MCF 10A (cell line): ENCODE data around the gene PTTG1IP2. TPM values are rescaled to one million over a fixed set of nuclear protein-coding genes. Genes with fewer than 3 reads are reported as not detected.

Experiments
- BruUV-seq: library from RNA; stranded (reverse); fragments of 400-500 nt; replicated peaks from 2 replicates; lab custom pipeline; 2021; lab: Mats Ljungman, UMichigan
- CTCF ChIA-PET: fragments of 300-600 bp; sonication (Branson Sonifier 250); formaldehyde crosslinking; extraction: SDS; loops from one replicate; lab custom pipeline; 2021; ENCODE audit warnings: antibody characterized with exemption, inconsistent platforms; lab: Yijun Ruan, JAX
- POLR2A ChIA-PET: fragments of 300-600, 350-650 bp; sonication (Branson Sonifier 250); formaldehyde crosslinking; extraction: SDS; loops from one replicate; lab custom pipeline; 2020; ENCODE audit warnings: antibody characterized with exemption, inconsistent platforms; lab: Yijun Ruan, JAX
- DNase-seq: peaks from one replicate; pipeline ENCODE4 v3.0.0-alpha.2; 2018; ENCODE audit not compliant: unreplicated experiment
- H3K27ac Mint-ChIP-seq: one replicate; pipeline ENCODE4 v1.8.0; 2022; ENCODE audit warnings: mild to moderate bottlenecking, low read depth, mixed read lengths; ENCODE audit not compliant: unreplicated experiment
- H3K27me3 Mint-ChIP-seq: one replicate; pipeline ENCODE4 v1.8.0; 2022; ENCODE audit warnings: mixed read lengths; ENCODE audit not compliant: insufficient read depth, unreplicated experiment
- H3K36me3 Mint-ChIP-seq: one replicate; pipeline ENCODE4 v1.8.0; 2022; ENCODE audit warnings: mild to moderate bottlenecking, moderate library complexity, mixed read lengths; ENCODE audit not compliant: insufficient read depth, unreplicated experiment
- H3K4me1 Mint-ChIP-seq: one replicate; pipeline ENCODE4 v1.8.0; 2022; ENCODE audit warnings: mixed read lengths; ENCODE audit not compliant: insufficient read depth, unreplicated experiment
- H3K4me3 Mint-ChIP-seq: one replicate; pipeline ENCODE4 v1.8.0; 2022; ENCODE audit warnings: mild to moderate bottlenecking, moderate library complexity, mixed read lengths; ENCODE audit not compliant: unreplicated experiment
- H3K9me3 Mint-ChIP-seq: one replicate; pipeline ENCODE4 v1.8.0; 2022; ENCODE audit warnings: mixed read lengths; ENCODE audit not compliant: unreplicated experiment
- intact Hi-C: fragments of 100-400 bp; cut with micrococcal nuclease; formaldehyde crosslinking; loops from 2 replicates; pipeline ENCODE4 v1.14.1; 2022
- total RNA-seq: library from RNA; stranded (reverse); gene quantifications from 2 replicates; pipeline ENCODE4 v1.2.3, GENCODE V29; 2022
- TF ChIP-seq, protein P1 (sequence below): fragments of 200-600 bp; IDR thresholded peaks from one replicate; pipeline ENCODE4 v1.8.0; 2022; ENCODE audit warnings: antibody characterized with exemption, mild to moderate bottlenecking; ENCODE audit not compliant: unreplicated experiment

The PTTG1IP2 gene
- total RNA-seq, 1 experiment from 2014 or later: not detected

DNA sequence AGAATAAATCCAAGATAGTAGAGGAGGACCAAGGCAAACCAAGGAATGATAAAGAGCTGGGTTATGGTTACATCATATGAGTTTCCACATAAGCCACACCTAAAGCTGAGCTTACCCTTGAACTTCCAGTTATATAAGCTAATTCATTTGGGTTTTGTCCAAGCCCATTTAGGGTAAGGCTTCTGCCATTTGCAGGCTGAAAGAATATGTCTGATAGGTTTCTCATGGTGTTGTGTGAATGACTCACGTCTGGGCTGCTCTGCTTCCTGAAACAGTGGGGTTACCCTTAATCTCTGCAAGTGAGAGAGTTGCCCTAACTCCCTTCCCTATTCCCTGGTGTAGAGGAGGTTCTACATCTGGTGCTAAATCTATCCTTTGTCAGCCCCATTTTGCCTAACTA lies 60.8 kb downstream of the PTTG1IP2 start:
- H3K36me3 Mint-ChIP-seq: no peaks in the 10 kb centered on the region
- H3K27ac Mint-ChIP-seq: peak overlapping the region; percentile 42
- no peaks in the 10 kb centered on the region for H3K9me3 Mint-ChIP-seq
- peaks cover 10% of the 10 kb centered on the region for H3K4me1 Mint-ChIP-seq
- intact Hi-C loops: no loop called here
- TF ChIP-seq, protein P1, sequence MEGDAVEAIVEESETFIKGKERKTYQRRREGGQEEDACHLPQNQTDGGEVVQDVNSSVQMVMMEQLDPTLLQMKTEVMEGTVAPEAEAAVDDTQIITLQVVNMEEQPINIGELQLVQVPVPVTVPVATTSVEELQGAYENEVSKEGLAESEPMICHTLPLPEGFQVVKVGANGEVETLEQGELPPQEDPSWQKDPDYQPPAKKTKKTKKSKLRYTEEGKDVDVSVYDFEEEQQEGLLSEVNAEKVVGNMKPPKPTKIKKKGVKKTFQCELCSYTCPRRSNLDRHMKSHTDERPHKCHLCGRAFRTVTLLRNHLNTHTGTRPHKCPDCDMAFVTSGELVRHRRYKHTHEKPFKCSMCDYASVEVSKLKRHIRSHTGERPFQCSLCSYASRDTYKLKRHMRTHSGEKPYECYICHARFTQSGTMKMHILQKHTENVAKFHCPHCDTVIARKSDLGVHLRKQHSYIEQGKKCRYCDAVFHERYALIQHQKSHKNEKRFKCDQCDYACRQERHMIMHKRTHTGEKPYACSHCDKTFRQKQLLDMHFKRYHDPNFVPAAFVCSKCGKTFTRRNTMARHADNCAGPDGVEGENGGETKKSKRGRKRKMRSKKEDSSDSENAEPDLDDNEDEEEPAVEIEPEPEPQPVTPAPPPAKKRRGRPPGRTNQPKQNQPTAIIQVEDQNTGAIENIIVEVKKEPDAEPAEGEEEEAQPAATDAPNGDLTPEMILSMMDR: no peak
- no peak overlapping the region for H3K4me3 Mint-ChIP-seq
- DNase-seq: peak; percentile 79
- ChIA-PET CTCF (interaction anchor here (0.9 kb wide), 2 partner anchors 11 to 75 kb away, joined by 3 to 5 read pairs; no protein-coding TSS in a partner anchor), POLR2A (interaction anchor here (0.6 to 1.2 kb wide), 2 partner anchors 11 to 20 kb away, joined by 3 read pairs; no protein-coding TSS in a partner anchor)
- BruUV-seq: no TSS peak
- no peaks in the 10 kb centered on the region for H3K27me3 Mint-ChIP-seq

GRCh38 chr7:90532231-90532929 lies 62.9 kb downstream of the PTTG1IP2 start:
- no peaks in the 10 kb centered on the region for H3K36me3 Mint-ChIP-seq
- intact Hi-C loops: no loop called here
- DNase-seq: no peak
- no peaks in the 10 kb centered on the region for H3K27me3 Mint-ChIP-seq
- ChIA-PET POLR2A (interaction anchor here (0.9 kb wide), 1 partner anchor 13 kb away, joined by 3 read pairs; no protein-coding TSS in a partner anchor), CTCF (interaction anchor here (0.6 to 4.8 kb wide), 5 partner anchors 20 to 487 kb away, joined by 3 to 22 read pairs (median 4); no protein-coding TSS in a partner anchor)
- H3K9me3 Mint-ChIP-seq: no peaks in the 10 kb centered on the region
- no TSS peak for BruUV-seq
- no peak overlapping the region for H3K4me3 Mint-ChIP-seq
- TF ChIP-seq, protein P1: no peak
- no peak overlapping the region for H3K27ac Mint-ChIP-seq
- peaks cover 10% of the 10 kb centered on the region for H3K4me1 Mint-ChIP-seq

- Mint-ChIP-seq H3K36me3 (no peaks in the 10 kb centered on the region), H3K9me3 (no peaks in the 10 kb centered on the region), H3K27ac (no peak overlapping the region), H3K4me3 (no peak overlapping the region), H3K27me3 (no peaks in the 10 kb centered on the region), H3K4me1 (no peaks in the 10 kb centered on the region)
- BruUV-seq: no TSS peak
- TF ChIP-seq, protein P1: no peak
- DNase-seq: no peak
- ChIA-PET POLR2A (no interaction called here), CTCF (no interaction called here)
- intact Hi-C loops: no loop called here
Observed at GRCh38 chr7:90536449-90536848, 67.0 kb downstream of the PTTG1IP2 start.

DNA sequence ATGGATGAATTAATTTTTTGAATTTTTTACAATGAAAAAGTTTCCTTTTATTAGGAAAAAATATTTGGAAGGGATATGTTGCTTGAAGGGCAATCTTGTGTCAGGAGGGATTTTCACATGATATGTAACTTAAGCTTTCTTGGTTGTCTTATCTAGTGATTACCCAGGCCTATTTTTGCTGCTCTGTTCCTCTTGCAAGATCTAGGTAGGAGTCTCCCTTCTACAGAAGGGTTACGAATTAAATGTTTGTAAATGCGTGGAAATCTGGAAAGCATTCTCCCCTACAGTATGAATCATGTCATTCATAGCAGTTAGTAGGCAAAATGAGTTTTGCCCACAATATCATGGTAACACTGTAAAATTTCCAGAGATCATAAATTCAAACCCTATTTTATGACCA lies 69.0 kb downstream of the PTTG1IP2 start:
- TF ChIP-seq, protein P1: no peak
- H3K27ac Mint-ChIP-seq: no peak overlapping the region
- intact Hi-C loops: no loop called here
- ChIA-PET CTCF (interaction anchor here (0.7 to 0.9 kb wide), 2 partner anchors 69 to 111 kb away, joined by 3 to 4 read pairs; partner anchors contain the start of gene PTTG1IP2), POLR2A (no interaction called here)
- H3K4me1 Mint-ChIP-seq: no peaks in the 10 kb centered on the region
- no peak overlapping the region for H3K4me3 Mint-ChIP-seq
- H3K9me3 Mint-ChIP-seq: no peaks in the 10 kb centered on the region
- no TSS peak for BruUV-seq
- H3K36me3 Mint-ChIP-seq: no peaks in the 10 kb centered on the region
- no peaks in the 10 kb centered on the region for H3K27me3 Mint-ChIP-seq
- no peak for DNase-seq
